ENCODE measurements around the gene CFAP54. TPM values are rescaled to one million over a fixed set of nuclear protein-coding genes. Genes with fewer than 3 reads are reported as not detected.

The CFAP54 gene
- total RNA-seq, 4 donors from 2014 or later, result 1.3 to 14.2 (median 6.2) TPM

DNA sequence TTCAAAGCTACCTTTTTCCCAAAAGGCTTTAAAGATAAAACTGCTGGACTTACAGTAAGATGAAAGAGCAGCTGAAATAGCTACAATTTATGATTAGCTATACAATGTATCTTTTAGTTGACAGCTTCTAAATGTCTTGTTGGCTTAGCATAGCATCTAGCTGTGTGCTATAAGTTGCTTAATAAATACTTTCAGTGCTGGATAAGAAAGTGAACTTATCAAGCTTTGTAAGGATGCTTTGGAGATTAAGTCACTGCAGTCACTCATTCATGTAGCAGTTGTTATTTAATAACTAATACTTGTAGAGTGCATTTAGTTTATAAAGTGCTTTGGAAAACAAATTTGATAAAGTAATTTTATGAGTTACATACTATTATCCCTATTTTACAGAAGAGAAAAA is 14.6 kb downstream of the CFAP54 start:
- no peak for DNase-seq

GRCh38 chr12:96506776-96507175 is 17.4 kb downstream of the CFAP54 start:
- intact Hi-C loops (cut with DNase I; ENCODE audit: low total_unique reads), result no loop called here
- TF ChIP-seq POLR2A (IDR thresholded peaks at IDR 0.05), result no peak
- no peak for TF ChIP-seq CTCF (IDR thresholded peaks at IDR 0.05)

More for the DNA sequence above, 14.6 kb downstream of the CFAP54 start:
- intact Hi-C loops (cut with DNase I; ENCODE audit: low total_unique reads), result no loop called here
- Histone ChIP-seq H3K36me3 (no peaks in the 10 kb centered on the region), H3K4me3 (no peak overlapping the region), H3K4me1 (no peaks in the 10 kb centered on the region), H3K27me3 (no peaks in the 10 kb centered on the region), H3K27ac (peak overlapping the region in 1 of 2 donors; percentile 74), H3K9me3 (no peaks in the 10 kb centered on the region)
- no peak for TF ChIP-seq CTCF (IDR thresholded peaks at IDR 0.05)
- no peak for TF ChIP-seq POLR2A (IDR thresholded peaks at IDR 0.05)

DNA sequence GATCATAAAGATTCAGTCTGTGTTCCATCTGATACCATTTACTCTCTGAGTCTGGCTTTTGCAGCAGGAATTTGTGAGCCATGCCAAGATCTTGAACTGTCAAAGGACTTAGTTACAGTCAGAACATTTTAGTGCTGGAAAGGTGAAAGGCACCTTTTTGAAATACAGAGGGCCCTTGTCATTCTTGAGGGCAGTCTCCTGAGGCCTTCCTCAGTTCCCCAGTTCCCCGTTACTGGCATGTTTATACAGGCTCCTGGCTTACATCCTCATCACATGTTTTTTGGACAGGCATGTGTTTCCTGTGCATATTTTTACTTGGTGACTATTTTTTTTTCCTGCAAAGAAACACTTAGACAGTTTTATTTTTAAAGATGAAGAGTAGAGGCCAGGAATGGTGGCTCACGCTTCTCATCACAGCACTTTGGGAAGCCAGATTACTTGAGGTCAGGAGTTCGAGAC is 21.0 kb downstream of the CFAP54 start:
- intact Hi-C loops (cut with DNase I; ENCODE audit: low total_unique reads), result loop anchor here (10.0 kb wide), 1 partner anchor 446 kb away; no protein-coding TSS in a partner anchor
- Histone ChIP-seq H3K4me3 (no peak overlapping the region), H3K36me3 (no peaks in the 10 kb centered on the region), H3K27ac (peak overlapping the region; percentile 8 to 75), H3K27me3 (no peaks in the 10 kb centered on the region), H3K4me1 (no peaks in the 10 kb centered on the region), H3K9me3 (no peaks in the 10 kb centered on the region)
- TF ChIP-seq POLR2A (IDR thresholded peaks at IDR 0.05), result no peak
- no peak for TF ChIP-seq CTCF (IDR thresholded peaks at IDR 0.05)
- peak in 1 of 2 donors; percentile 39 for DNase-seq

More at GRCh38 chr12:96506776-96507175, 17.4 kb downstream of the CFAP54 start:
- H3K27ac ChIP-seq, result no peak overlapping the region
- DNase-seq, result no peak
- no peaks in the 10 kb centered on the region for H3K36me3 ChIP-seq
- no peaks in the 10 kb centered on the region for H3K27me3 ChIP-seq
- no peak overlapping the region for H3K4me3 ChIP-seq
- no peaks in the 10 kb centered on the region for H3K9me3 ChIP-seq
- no peaks in the 10 kb centered on the region for H3K4me1 ChIP-seq

GRCh38 chr12:96513166-96513565 is 23.8 kb downstream of the CFAP54 start:
- no peaks in the 10 kb centered on the region for H3K4me1 ChIP-seq
- intact Hi-C loops (cut with DNase I; ENCODE audit: low total_unique reads), result loop anchor here (10.0 kb wide), 1 partner anchor 448 kb away; no protein-coding TSS in a partner anchor

GRCh38 chr12:96513681-96514080 is 24.3 kb downstream of the CFAP54 start:
- no peaks in the 10 kb centered on the region for H3K9me3 ChIP-seq
- no peak overlapping the region for H3K27ac ChIP-seq
- H3K4me1 ChIP-seq, result no peaks in the 10 kb centered on the region
- H3K27me3 ChIP-seq, result no peaks in the 10 kb centered on the region
- no peak for TF ChIP-seq POLR2A (IDR thresholded peaks at IDR 0.05)
- TF ChIP-seq CTCF (IDR thresholded peaks at IDR 0.05), result no peak
- intact Hi-C loops (cut with DNase I; ENCODE audit: low total_unique reads), result loop anchor here (10.0 kb wide), 1 partner anchor 449 kb away; no protein-coding TSS in a partner anchor
- no peak overlapping the region for H3K4me3 ChIP-seq
- no peaks in the 10 kb centered on the region for H3K36me3 ChIP-seq
- no peak for DNase-seq

More at GRCh38 chr12:96513166-96513565, 23.8 kb downstream of the CFAP54 start:
- no peak for TF ChIP-seq POLR2A (IDR thresholded peaks at IDR 0.05)
- Histone ChIP-seq H3K36me3 (no peaks in the 10 kb centered on the region), H3K27me3 (no peaks in the 10 kb centered on the region), H3K4me3 (no peak overlapping the region), H3K27ac (no peak overlapping the region), H3K9me3 (no peaks in the 10 kb centered on the region)
- no peak for DNase-seq

All from uterus (tissue), 4 donors.